ENCODE measurements around the gene IVD. TPM values are rescaled to one million over a fixed set of nuclear protein-coding genes. Genes with fewer than 3 reads are reported as not detected.

The IVD gene
- polyA plus RNA-seq, 1 of the 3 experiments (the other 2 are of a cell fraction), result 54.2 TPM

DNA sequence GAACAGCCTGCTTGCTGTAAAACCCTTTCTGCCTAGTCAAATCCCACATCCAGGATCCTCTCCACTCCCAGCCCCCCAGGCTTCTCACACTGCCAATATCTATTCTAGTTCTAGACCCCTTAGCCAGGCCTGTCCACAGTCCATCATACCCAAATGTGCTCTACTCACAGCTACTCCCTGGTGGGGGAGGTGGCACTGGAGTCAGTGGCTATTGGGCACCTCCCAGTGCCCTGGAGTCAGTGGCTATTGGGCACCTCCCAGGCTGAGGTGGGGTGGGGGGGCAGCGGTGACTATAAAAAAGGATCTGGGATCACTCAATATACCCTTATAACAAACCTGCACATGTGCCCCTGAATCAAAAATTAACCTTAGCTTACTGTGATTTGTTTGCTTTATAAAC lies 48.3 kb upstream of the IVD start:
- Histone ChIP-seq H3K4me3 (ENCODE audit: low read depth in 2 of 2, low read length in 1 of 2) (peak overlapping the region in 1 of 2 experiments; percentile 59; a peak in 2 of 4 replicates), H3K36me3 (replicated peaks in 1 of 2; ENCODE audit: control insufficient read depth in 1 of 2, insufficient read depth in 2 of 2, low read length in 1 of 2) (no peaks in the 10 kb centered on the region), H3K9me3 (no peaks in the 10 kb centered on the region), H3K79me2 (ENCODE audit: insufficient read depth) (no peaks in the 10 kb centered on the region), H3K27me3 (ENCODE audit: insufficient read depth) (0 out of 2 replicates have a peak, but pooled peaks cover 11% of the 10 kb centered on the region), H2AFZ (ENCODE audit: low read depth) (peak overlapping the region; percentile 95), H3K27ac (ENCODE audit: low read depth in 2 of 2, low read length in 1 of 2) (peak overlapping the region in 1 of 2 experiments; percentile 92; a peak in 2 of 4 replicates), H3K9me2 (no peaks in the 10 kb centered on the region), H3F3A (replicated peaks; ENCODE audit: insufficient read depth) (peaks cover 6% of the 10 kb centered on the region), H3K4me2 (peak overlapping the region; percentile 92), H3K4me1 (ENCODE audit: control insufficient read depth in 1 of 2, insufficient read depth in 2 of 2, low read depth in 1 of 2, low read length in 1 of 2) (peaks cover 0 to 36% of the 10 kb centered on the region in 2 experiments; a peak in 2 of 4 replicates), H4K20me1 (ENCODE audit: insufficient read depth) (no peaks in the 10 kb centered on the region), H3K9ac (no peak overlapping the region)
- 87% methylated on average over 1 of the region's 1 CpG for WGBS (ENCODE audit: low lambda C conversion rate)
- TF ChIP-seq, protein P1, sequence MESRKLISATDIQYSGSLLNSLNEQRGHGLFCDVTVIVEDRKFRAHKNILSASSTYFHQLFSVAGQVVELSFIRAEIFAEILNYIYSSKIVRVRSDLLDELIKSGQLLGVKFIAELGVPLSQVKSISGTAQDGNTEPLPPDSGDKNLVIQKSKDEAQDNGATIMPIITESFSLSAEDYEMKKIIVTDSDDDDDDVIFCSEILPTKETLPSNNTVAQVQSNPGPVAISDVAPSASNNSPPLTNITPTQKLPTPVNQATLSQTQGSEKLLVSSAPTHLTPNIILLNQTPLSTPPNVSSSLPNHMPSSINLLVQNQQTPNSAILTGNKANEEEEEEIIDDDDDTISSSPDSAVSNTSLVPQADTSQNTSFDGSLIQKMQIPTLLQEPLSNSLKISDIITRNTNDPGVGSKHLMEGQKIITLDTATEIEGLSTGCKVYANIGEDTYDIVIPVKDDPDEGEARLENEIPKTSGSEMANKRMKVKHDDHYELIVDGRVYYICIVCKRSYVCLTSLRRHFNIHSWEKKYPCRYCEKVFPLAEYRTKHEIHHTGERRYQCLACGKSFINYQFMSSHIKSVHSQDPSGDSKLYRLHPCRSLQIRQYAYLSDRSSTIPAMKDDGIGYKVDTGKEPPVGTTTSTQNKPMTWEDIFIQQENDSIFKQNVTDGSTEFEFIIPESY (IDR thresholded peaks at IDR 0.05; ENCODE audit: borderline replicate concordance, low read depth), result no peak
- TF ChIP-seq YY1 (IDR thresholded peaks at IDR 0.05; ENCODE audit: low read depth) (no peak), NRF1 (IDR thresholded peaks at IDR 0.05; ENCODE audit: low read depth, low read length) (no peak), TAF1 (IDR thresholded peaks at IDR 0.05; ENCODE audit: borderline replicate concordance, low read depth, low read length) (no peak), GATA2 (CRISPR knock-in tag; IDR thresholded peaks at IDR 0.05) (no peak), MEF2A (IDR thresholded peaks at IDR 0.05; ENCODE audit: borderline replicate concordance, low read depth) (no peak), TEAD4 (IDR thresholded peaks at IDR 0.05; ENCODE audit: borderline replicate concordance, insufficient read depth) (no peak), CHD2 (IDR thresholded peaks at IDR 0.05; ENCODE audit: low read length, partially characterized antibody) (no peak), EP300 (IDR thresholded peaks at IDR 0.05; ENCODE audit: borderline replicate concordance in 1 of 2, low read depth in 1 of 2, low read length in 1 of 2) (no peak), TCF12 (IDR thresholded peaks at IDR 0.05) (no peak), SMC3 (IDR thresholded peaks at IDR 0.05; ENCODE audit: low read depth, low read length) (no peak), EZH2phosphoT487 (IDR thresholded peaks at IDR 0.05; ENCODE audit: borderline replicate concordance, low read depth) (no peak), RCOR1 (IDR thresholded peaks at IDR 0.05; ENCODE audit: low read length) (no peak)
- TF ChIP-seq, protein P2, sequence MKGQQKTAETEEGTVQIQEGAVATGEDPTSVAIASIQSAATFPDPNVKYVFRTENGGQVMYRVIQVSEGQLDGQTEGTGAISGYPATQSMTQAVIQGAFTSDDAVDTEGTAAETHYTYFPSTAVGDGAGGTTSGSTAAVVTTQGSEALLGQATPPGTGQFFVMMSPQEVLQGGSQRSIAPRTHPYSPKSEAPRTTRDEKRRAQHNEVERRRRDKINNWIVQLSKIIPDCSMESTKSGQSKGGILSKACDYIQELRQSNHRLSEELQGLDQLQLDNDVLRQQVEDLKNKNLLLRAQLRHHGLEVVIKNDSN (IDR thresholded peaks at IDR 0.05; ENCODE audit: borderline replicate concordance, low read depth), result no peak
- TF ChIP-seq, protein P3, sequence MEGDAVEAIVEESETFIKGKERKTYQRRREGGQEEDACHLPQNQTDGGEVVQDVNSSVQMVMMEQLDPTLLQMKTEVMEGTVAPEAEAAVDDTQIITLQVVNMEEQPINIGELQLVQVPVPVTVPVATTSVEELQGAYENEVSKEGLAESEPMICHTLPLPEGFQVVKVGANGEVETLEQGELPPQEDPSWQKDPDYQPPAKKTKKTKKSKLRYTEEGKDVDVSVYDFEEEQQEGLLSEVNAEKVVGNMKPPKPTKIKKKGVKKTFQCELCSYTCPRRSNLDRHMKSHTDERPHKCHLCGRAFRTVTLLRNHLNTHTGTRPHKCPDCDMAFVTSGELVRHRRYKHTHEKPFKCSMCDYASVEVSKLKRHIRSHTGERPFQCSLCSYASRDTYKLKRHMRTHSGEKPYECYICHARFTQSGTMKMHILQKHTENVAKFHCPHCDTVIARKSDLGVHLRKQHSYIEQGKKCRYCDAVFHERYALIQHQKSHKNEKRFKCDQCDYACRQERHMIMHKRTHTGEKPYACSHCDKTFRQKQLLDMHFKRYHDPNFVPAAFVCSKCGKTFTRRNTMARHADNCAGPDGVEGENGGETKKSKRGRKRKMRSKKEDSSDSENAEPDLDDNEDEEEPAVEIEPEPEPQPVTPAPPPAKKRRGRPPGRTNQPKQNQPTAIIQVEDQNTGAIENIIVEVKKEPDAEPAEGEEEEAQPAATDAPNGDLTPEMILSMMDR (IDR thresholded peaks at IDR 0.05), result no peak
- TF ChIP-seq, protein P4, sequence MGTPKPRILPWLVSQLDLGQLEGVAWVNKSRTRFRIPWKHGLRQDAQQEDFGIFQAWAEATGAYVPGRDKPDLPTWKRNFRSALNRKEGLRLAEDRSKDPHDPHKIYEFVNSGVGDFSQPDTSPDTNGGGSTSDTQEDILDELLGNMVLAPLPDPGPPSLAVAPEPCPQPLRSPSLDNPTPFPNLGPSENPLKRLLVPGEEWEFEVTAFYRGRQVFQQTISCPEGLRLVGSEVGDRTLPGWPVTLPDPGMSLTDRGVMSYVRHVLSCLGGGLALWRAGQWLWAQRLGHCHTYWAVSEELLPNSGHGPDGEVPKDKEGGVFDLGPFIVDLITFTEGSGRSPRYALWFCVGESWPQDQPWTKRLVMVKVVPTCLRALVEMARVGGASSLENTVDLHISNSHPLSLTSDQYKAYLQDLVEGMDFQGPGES (IDR thresholded peaks at IDR 0.05; ENCODE audit: low read depth, low read length), result no peak
- TF ChIP-seq, protein P5, sequence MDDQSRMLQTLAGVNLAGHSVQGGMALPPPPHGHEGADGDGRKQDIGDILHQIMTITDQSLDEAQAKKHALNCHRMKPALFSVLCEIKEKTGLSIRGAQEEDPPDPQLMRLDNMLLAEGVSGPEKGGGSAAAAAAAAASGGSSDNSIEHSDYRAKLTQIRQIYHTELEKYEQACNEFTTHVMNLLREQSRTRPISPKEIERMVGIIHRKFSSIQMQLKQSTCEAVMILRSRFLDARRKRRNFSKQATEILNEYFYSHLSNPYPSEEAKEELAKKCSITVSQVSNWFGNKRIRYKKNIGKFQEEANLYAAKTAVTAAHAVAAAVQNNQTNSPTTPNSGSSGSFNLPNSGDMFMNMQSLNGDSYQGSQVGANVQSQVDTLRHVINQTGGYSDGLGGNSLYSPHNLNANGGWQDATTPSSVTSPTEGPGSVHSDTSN (IDR thresholded peaks at IDR 0.05), result no peak
- ChIA-PET CTCF (interaction anchor here (1.2 to 70.6 kb wide), 6 partner anchors 10 to 150 kb away, joined by 3 to 2194 read pairs (median 6); partner anchors contain the start of genes ANKRD63, CCDC9B, INAFM2 and PLCB2), POLR2A (interaction anchor here (1.0 to 1.4 kb wide), 3 partner anchors 10 to 17 kb away, joined by 3 to 5 read pairs (median 3); partner anchors contain the start of gene CCDC9B)
- DNase-seq, result peak; percentile 47

All from SK-N-SH (cell line).